T1000 (cell line): ENCODE results near the gene STAP2.

Experiments
- DNase-seq: peaks from one replicate; lab custom pipeline; 2025; ENCODE audit warnings: mixed read lengths; lab: John Stamatoyannopoulos, UW

Gene STAP2, protein sequence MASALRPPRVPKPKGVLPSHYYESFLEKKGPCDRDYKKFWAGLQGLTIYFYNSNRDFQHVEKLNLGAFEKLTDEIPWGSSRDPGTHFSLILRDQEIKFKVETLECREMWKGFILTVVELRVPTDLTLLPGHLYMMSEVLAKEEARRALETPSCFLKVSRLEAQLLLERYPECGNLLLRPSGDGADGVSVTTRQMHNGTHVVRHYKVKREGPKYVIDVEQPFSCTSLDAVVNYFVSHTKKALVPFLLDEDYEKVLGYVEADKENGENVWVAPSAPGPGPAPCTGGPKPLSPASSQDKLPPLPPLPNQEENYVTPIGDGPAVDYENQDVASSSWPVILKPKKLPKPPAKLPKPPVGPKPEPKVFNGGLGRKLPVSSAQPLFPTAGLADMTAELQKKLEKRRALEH

GRCh38 chr19:4338441-4339355, at the start of gene STAP2:
STAP2 (minus strand) TSS chr19:4338827; CDS start chr19:4338753, 74 bp downstream.
- DNase-seq, result no peak

DNA sequence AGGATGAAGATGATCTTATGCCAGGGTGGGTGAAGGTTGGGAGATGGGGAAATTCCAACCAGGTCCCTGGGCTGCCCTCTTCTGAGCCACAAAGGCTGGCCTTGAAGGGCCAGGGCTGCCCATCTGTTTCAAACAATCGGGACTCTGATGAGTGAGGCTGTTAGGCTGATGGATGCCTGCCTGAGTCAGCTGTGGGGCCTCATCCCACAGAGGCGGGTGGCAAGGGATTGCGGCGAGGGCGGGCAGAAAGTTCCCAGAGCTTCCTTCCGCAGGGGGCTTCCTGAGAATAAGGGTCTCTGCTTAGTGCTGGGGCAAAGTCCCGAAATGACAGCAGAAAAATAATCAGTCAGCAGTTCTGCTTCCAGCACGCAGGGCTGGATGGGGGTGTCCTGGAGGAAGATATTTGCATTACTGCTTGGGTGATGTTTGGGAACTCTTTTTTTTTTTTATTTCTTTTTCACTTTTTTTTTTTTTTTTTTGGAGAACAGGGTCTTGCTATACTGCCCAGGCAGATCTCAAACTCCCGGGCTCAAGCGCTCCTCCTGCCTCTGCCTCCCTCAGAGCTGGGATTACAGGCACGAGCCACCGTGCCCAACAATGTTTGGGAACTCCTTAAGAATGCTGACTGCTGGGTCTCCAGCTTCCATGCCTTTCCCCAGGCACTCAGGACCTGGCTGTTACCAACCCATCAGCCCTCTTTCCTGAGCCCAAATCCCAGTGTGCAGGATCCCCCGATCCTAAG, 47.6 kb upstream of the STAP2 start:
- no peak for DNase-seq

DNA sequence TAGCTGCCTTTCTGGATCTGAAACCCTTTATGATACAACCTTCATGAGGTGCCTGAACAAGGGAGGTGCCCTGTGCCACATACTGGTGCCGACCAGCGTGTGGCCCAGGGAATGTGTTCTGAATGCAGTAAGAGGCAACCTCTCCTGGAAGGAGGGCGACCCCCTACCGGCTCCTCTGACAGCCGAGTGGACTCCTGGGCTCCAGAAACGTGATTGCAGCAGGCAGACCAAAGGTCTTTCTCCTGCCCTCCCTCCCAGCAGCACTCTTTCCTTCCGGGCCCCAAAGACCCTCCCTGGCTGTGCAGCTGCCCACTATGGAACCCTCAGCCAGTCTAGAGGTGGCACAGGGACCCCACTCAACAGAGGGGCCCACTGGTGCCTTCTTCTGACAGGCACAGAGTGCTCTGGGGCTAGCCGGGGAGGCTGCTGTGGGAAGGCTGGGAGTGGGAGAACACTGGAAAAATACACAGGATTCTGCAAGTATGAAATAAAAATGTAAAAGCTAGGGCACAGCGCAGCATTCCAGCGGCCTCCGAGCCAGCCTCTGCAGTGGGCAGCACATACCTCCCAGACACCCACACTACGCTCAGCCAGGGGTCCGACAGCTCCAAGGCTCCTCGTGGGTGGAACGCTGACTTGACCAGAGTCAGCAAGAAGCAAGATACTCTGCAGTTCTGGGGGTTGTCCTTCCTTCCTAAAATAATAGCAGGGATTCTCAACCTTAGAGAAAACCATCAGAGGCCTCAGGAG, 46.8 kb upstream of the STAP2 start:
- DNase-seq, result no peak

DNA sequence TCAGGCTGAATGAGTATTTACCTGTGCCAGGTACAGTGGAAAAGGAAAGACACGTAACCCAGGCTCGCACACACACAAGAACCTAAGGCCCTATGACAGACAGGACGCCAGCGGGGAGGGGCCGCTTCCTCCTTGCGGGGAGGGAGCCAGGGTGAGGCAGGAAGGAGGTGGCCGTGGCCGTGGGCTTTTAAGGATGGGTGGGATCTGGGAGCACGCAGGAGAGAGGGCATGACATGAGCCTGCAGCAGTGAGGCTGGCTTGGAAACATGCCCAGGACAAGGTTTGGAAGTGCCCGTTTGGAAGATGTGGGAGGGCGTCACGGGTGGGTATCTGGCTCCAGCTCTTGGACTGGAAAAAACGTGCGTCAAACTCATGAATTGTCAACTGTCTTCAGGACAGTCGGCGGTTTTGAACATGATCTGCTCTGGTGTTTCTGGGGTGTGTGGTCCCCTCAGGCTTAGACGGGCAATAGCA, 41.7 kb upstream of the STAP2 start:
- DNase-seq, result no peak

GRCh38 chr19:4379383-4380253, 41.0 kb upstream of the STAP2 start:
- no peak for DNase-seq

DNA sequence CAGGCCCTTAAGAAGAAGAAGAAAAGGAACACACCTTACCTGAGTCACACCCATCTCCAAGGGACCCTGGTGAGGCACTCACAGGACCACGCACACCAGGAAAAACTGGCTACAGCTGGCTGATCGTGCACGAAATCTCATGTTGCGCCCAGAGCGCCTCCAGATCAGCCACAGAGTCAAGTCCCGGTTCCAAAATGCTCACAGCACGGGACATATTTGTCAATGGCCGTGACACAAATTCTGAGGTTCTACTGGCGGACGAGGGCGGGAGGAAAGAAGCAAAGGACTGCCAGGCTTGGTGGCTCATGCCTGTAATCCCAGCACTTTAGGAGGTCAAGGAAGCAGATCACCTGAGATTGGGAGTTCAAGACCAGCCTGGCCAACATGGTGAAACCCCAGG, 40.3 kb upstream of the STAP2 start:
- no peak for DNase-seq

- DNase-seq, result no peak
Measured at GRCh38 chr19:4376991-4377781, 38.6 kb upstream of the STAP2 start.

DNA sequence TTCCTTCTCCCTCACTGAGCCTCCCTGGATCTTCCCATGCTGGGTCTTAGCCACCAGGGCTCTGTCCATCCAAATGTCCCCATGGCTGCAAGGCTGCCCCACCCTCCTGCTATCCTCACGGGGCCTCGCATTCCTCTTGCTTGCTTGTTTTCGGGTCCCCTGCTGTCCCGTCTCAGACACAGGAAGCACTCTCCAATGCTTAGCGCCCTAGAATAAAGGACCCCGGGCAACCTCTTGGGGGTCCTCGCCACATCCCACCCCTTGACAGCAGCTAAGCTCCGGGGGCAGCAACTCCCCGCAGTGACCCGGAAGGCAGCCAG, 38.0 kb upstream of the STAP2 start:
- no peak for DNase-seq

GRCh38 chr19:4376028-4376670, 37.5 kb upstream of the STAP2 start:
- DNase-seq, result no peak

- DNase-seq, result peak; percentile 67
Measured at GRCh38 chr19:4375164-4376027, 36.8 kb upstream of the STAP2 start.

DNA sequence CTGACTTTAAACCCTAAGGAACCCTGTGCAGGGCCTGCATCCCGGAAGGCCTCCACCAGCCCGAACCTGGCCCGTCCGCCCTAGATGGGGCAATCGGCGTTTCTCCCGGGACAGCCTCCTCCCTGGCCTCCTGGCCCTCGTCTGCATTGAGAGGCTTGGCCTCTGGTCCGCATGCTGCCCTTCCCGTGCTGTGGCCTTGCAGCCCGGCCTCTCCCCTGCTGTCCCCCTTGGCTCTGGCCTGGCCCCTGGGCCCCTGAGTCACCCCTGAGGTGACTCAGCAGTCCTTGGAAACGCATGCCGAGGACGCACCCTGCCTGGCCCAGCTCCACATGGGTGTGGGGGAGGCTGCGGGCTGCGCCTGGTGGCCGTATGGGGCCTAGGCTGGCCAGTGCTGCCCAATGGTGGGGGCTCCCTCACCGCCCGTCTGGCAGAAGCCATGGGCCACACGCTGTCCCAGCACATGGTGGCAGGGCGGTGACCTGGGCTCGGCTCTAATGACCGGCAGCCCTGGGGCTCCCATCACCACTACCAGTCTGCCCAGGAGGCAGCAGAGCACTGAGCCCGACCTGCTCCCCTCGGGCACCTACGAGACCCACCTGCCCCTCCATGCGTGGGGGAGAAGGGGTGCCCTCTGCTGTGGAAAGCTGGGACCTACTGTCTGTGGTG, 36.0 kb upstream of the STAP2 start:
- peak; percentile 66 for DNase-seq

DNA sequence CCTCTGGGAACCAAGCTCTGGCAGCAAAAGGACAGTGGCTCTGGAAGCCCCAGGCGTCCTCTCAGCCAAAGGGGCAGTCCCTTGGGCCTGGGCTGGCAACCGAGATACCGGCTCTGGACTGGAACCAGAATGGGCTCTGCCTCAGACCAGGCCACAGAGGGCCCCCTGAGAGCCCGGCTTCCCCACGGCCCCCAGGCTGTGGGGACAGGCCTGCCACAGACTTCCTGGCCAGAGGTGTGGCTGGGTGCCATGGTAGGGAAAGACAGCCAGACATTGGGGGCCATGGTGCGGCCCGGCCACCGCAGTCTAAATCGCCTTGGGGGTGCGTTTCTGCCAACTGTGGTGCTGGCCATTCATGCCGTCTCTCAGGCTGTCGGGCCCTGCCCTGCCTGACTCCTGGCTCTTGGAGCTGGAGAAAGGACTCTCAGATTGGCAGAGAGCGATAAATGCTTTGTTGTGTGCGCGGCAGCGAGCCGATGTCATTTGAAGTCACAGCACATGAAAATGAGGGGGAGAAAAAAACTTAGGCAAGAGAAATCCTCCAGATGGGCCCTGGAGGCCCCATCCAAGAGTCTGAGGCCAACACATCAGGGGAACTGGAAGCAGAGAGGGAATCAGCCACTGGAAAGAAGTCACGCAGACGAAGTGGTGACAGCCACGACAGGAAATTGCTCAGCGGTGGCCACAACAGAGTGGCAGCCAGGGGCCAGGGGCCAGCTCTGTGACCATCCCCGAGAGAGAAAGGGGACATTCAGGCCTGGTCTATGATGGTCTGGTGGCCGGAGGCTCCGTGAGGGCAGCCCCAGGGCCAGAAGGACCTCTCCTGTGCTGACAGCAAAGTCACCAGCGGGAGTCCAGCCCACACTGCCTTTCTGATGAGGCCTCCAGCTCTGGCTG, 35.2 kb upstream of the STAP2 start:
- no peak for DNase-seq

DNA sequence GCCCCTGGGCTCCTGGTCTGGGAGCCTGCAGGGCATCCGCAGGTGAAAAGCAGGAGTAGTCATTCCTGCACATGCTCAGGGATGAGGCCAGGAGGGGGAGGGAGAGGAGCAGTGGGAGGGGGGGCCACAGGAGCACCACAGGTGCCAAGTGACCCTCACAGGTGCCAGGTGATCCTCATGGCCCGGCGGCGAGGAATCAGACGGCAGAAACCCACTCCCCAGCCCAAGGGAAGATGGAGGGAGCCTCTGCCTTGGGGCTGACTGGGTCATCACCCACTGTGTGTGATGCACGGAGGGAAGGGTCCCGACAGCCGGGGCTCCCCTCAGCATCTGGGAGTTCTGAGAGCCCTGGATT, 34.4 kb upstream of the STAP2 start:
- DNase-seq, result no peak

DNA sequence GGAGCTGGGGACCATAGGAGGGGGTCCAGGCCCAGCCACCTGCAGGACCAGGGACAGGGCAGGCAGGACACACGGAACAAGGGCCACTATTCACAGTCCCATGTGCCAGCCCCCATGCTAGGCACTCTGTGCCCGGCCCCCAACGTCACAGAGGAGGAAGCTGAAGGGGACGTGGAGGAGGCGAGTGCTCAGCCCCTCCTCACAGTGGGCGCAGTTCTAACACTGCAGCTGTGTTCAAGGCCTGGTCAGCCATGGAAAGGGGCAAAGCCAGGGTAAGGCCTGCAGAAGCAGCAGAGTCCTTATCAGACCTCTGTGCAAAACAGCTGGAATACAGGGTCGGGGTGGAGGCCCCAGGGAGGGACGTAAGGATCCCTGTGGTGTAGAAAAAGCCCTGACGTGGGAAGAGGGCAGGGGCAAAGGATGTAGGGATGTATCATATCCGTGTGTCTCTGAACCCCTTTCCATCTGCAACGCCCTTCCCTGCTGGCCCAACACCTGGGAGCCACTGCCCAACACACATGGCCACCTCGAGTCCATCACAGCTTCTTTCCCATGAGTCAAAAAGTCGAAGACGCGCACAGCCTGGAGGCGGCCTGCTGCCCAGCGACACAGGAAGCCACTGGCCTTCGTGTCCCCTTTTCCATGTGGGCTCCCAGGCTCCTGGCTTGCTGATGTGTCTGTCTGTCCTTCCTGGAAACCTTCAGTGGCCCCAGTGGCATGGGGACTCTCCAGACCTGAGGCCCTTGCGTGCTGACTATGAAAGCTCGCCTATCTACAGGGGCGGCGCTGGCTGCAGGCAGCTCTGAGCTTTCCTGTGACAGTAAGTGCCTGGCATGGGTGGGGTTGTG, 33.8 kb upstream of the STAP2 start:
- DNase-seq, result no peak

DNA sequence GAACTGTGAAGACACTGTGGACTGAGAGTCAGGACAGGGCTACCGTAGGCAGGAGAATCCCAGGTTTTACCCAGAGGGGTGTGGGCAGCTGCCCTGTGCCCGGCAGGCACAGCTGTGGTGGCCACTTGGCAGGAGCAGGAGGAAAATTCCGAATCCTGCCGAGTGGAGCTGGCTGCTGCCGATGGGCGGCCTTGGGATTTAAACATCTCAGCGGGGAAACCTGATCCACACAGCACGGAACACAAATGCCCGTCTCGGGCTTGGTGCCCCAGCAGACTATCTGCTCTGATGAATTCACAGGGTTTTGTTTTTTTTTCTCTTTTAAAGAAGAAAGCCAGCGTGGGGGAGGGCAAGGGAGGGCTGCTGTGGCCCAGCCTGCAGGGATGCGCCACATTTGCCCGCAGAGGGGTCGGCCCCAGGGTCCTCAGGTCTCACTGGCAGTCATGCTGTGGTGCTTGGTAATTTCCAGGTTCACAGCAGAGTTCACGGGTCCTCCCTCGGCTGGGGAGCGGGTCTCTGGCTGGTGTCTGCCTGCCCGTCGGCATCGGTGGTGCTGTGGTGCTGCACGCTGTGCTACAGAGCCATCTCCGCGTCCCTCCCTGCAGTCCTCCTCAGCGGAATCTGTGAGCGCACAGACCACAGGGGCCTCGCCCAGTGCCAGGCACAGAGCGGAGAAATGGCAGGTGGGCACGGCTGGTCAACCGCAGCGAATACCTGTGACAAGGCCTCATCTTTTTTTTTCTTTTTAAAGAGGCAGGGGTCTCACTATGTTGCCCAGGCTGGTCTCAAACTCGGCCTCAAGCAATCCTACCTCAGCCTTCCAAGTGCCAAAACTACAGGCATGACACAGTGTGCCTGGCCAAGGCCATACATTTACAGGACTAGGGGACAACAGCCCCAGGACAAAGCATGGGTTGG, 32.9 kb upstream of the STAP2 start:
- DNase-seq, result no peak
